Mesenchymal stem cell (in vitro differentiated cells and primary cell): ENCODE results near the gene HSPBP1.
A peak's percentile ranks its signal among the peaks of the same experiment; 100 is the strongest.

Experiments used
- DNase-seq: peaks from one replicate; pipeline ENCODE4 v3.0.0-alpha.2; 2013
- H2AFZ ChIP-seq: one replicate; pipeline ENCODE4 v1.6.1; 2013; ENCODE audit warnings: low read depth, mild to moderate bottlenecking, control low read depth, inconsistent platforms, low read length, moderate library complexity
- H2AK5ac ChIP-seq: 2 replicates; pipeline ENCODE4 v1.6.1; 2013; ENCODE audit warnings: low read length, moderate library complexity, mild to moderate bottlenecking, inconsistent platforms; ENCODE audit not compliant: severe bottlenecking
- H2BK120ac ChIP-seq: one replicate; pipeline ENCODE4 v1.6.1; 2013; ENCODE audit warnings: low read depth, mild to moderate bottlenecking, inconsistent platforms, low read length, moderate library complexity
- H2BK12ac ChIP-seq, 2 experiments: one replicate each; pipeline ENCODE4 v1.6.1; 2013; ENCODE audit warnings: inconsistent platforms in 2 of 2, low read length in 2 of 2, mild to moderate bottlenecking in 2 of 2, moderate library complexity in 2 of 2, control low read depth in 1 of 2
- H2BK15ac ChIP-seq: one replicate; pipeline ENCODE4 v1.6.1; 2013; ENCODE audit warnings: mild to moderate bottlenecking, low read depth, inconsistent platforms; ENCODE audit not compliant: poor library complexity, severe bottlenecking
- H2BK5ac ChIP-seq: 2 replicates; pipeline ENCODE4 v1.6.1; 2013; ENCODE audit warnings: low read depth, mild to moderate bottlenecking, low read length, control low read depth, inconsistent platforms; ENCODE audit not compliant: poor library complexity, severe bottlenecking
- H3K14ac ChIP-seq, 2 experiments: one replicate each; pipeline ENCODE4 v1.6.1; 2013; ENCODE audit warnings: inconsistent platforms in 2 of 2, low read length in 2 of 2, control low read depth in 1 of 2, mild to moderate bottlenecking in 1 of 2, moderate library complexity in 1 of 2
- H3K18ac ChIP-seq, 2 experiments: one replicate each; pipeline ENCODE4 v1.6.1; 2013; ENCODE audit warnings: inconsistent platforms in 2 of 2, low read length in 2 of 2, control low read depth in 1 of 2, low read depth in 1 of 2, mild to moderate bottlenecking in 1 of 2
- H3K23ac ChIP-seq, 2 experiments: one replicate each; pipeline ENCODE4 v1.6.1; 2013; ENCODE audit warnings: inconsistent platforms in 2 of 2, low read length in 2 of 2, mild to moderate bottlenecking in 2 of 2, moderate library complexity in 2 of 2, control low read depth in 1 of 2
- H3K27ac ChIP-seq: 2 replicates; pipeline ENCODE4 v1.5.1; 2013; ENCODE audit warnings: mild to moderate bottlenecking, moderate library complexity, low read length, control low read depth, inconsistent platforms; ENCODE audit not compliant: poor library complexity, severe bottlenecking
- H3K27me3 ChIP-seq, 2 experiments: 2 replicates each; pipeline versions ENCODE4 v1.6.1 to v1.7.0; 2013; ENCODE audit warnings: low read length in 2 of 2, mild to moderate bottlenecking in 2 of 2, moderate library complexity in 2 of 2, control low read depth in 1 of 2, inconsistent platforms in 1 of 2; ENCODE audit not compliant: control insufficient read depth in 1 of 2, insufficient read depth in 1 of 2
- H3K36me3 ChIP-seq, 2 experiments: 2 replicates each; pipeline versions ENCODE4 v1.6.1 to v1.7.0; 2013; ENCODE audit warnings: low read length in 2 of 2, control low read depth in 1 of 2, inconsistent platforms in 1 of 2, low read depth in 1 of 2, mild to moderate bottlenecking in 1 of 2; ENCODE audit not compliant: insufficient read depth in 2 of 2, control insufficient read depth in 1 of 2
- H3K4ac ChIP-seq, 2 experiments: one replicate each; pipeline ENCODE4 v1.6.1; 2013; ENCODE audit warnings: inconsistent platforms in 2 of 2, low read length in 2 of 2, mild to moderate bottlenecking in 2 of 2, moderate library complexity in 2 of 2, control low read depth in 1 of 2, low read depth in 1 of 2
- H3K4me1 ChIP-seq: 2 replicates; pipeline ENCODE4 v1.6.1; 2013; ENCODE audit warnings: low read depth, low read length, control low read depth; ENCODE audit not compliant: control insufficient read depth, insufficient read depth
- H3K4me2 ChIP-seq: 2 replicates; pipeline ENCODE4 v1.6.1; 2013; ENCODE audit warnings: low read length, mild to moderate bottlenecking, inconsistent platforms; ENCODE audit not compliant: poor library complexity, severe bottlenecking
- H3K4me3 ChIP-seq, 2 experiments: 2 replicates each; pipeline versions ENCODE4 v1.5.1 to v1.7.0; 2013; ENCODE audit warnings: low read length in 2 of 2, mild to moderate bottlenecking in 2 of 2, control low read depth in 1 of 2, low read depth in 1 of 2; ENCODE audit not compliant: insufficient read depth in 1 of 2
- H3K79me1 ChIP-seq: replicated peaks from 2 replicates; pipeline ENCODE4 v1.6.1; 2013; ENCODE audit warnings: mild to moderate bottlenecking, control low read depth, low read length, inconsistent platforms; ENCODE audit not compliant: poor library complexity, severe bottlenecking
- H3K9ac ChIP-seq: 2 replicates; pipeline ENCODE4 v1.7.0; 2013; ENCODE audit warnings: mild to moderate bottlenecking, low read length, moderate library complexity
- H3K9me3 ChIP-seq: 2 replicates; pipeline ENCODE4 v1.7.0; 2013; ENCODE audit warnings: mild to moderate bottlenecking, low read length; ENCODE audit not compliant: control insufficient read depth
- H4K8ac ChIP-seq: one replicate; pipeline ENCODE4 v1.6.1; 2013; ENCODE audit warnings: inconsistent platforms, mild to moderate bottlenecking, low read length, moderate library complexity
- H4K91ac ChIP-seq: one replicate; pipeline ENCODE4 v1.6.1; 2013; ENCODE audit warnings: mild to moderate bottlenecking, low read length, inconsistent platforms
- WGBS: methylation state at CpG from one replicate; pipeline ENCODE4 v1.1.7; 2013; ENCODE audit warnings: mixed read lengths; 5-methylcytosine and 5-hydroxymethylcytosine counted together

HSPBP1 gene

DNA sequence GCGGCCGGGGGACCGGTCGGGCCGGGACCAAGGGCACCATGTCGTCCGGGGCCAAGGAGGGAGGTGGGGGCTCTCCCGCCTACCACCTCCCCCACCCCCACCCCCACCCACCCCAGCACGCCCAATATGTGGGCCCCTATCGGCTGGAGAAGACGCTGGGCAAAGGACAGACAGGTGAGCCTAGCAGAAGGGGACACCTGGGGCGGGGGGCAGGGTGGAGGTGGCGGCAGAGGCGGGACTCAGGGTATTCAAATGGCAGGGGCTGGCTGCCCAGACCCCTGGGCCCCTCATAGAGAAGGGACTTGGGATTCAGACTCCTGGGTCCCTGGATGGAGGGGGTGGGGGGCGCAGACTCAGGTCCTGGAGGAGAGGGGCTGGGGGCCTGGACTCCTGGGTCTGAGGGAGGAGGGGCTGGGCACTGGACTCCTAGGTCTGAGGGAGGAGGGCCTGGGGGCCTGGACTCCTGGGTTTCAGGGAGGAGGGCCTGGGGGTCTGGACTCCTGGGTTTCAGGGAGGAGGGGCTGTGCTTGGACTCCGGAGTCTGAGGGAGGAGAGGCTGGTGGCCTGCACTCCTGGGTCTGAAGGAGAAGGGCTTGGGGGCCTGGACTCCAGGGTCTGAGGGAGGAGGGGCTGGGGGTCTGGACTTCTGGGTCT, 4.6 kb upstream of the HSPBP1 start:
- H3K36me3 ChIP-seq, result peaks cover 0 to 21% of the 10 kb centered on the region in 2 experiments
- peak overlapping the region; percentile 84 for H2BK120ac ChIP-seq
- peaks cover 20% of the 10 kb centered on the region for H3K4me1 ChIP-seq
- no peak overlapping the region for H3K23ac ChIP-seq
- no peak overlapping the region for H2BK15ac ChIP-seq
- no peak overlapping the region for H2AFZ ChIP-seq
- H3K9me3 ChIP-seq, result no peaks in the 10 kb centered on the region
- no peak for DNase-seq
- H4K8ac ChIP-seq, result peak overlapping the region; percentile 53
- H4K91ac ChIP-seq, result no peak overlapping the region
- H2AK5ac ChIP-seq, result no peak overlapping the region
- no peak overlapping the region for H2BK5ac ChIP-seq
- no peak overlapping the region for H3K14ac ChIP-seq
- peak overlapping the region; percentile 73 for H3K4me2 ChIP-seq
- H3K9ac ChIP-seq, result peak overlapping the region; percentile 48
- H2BK12ac ChIP-seq, result no peak overlapping the region
- H3K79me1 ChIP-seq, result peaks cover 10% of the 10 kb centered on the region
- H3K27me3 ChIP-seq, result peaks cover 0 to 5% of the 10 kb centered on the region in 2 experiments
- H3K18ac ChIP-seq, result peak overlapping the region in 1 of 2 experiments; percentile 49
- no peak overlapping the region for H3K27ac ChIP-seq
- 25% methylated on average over 8 of the region's 16 CpGs for WGBS
- H3K4me3 ChIP-seq, result peak overlapping the region; percentile 57 to 63
- H3K4ac ChIP-seq, result no peak overlapping the region

DNA sequence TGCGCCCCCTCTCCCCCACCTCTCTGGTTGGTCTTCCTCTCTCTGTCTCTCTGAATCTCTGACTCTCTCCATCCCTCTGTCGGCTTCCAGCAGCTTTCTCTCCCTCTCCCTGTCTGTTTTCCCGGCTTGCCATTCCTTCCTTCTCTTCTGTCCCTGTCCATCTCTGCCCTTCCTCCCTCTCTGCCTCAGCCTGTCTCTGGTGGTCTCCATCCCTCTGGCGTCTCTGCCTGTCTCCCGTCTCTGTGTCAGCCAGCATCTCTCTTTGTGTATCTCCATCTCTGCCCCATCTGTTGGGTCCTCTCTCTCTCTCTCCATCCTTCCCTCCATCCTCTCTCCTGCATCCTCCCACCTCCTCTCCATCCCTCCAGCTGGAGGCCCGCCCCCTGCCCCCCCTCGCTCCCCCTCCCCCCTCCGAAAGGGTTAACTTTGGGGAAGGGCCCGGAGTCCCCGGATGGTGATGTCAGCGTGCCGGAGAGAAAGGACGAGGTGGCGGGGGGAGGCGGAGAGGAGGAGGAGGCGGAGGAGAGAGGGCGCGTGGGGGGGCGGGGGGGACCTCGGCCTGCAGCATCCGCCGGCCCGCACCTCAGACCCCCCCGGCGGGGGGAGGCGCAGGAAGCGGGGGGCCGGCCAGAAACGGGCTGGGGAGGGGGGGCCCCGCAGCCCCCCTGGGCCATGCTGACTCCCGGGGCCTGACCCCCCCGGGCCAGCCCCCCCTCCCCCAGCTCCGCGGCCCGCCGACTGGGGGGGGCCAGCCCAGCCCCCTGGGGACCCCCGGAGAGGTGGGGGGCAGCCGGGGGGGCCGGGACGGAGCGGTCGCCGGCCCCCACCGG, 3.9 kb upstream of the HSPBP1 start, which contains the start of gene BRSK1:
TSS of gene BRSK1 (plus strand) at position 450 of the 830 bp plus-strand sequence. CDS start 446 bp downstream, outside the sequence.
- H3K4me1 ChIP-seq, result peaks cover 26% of the 10 kb centered on the region
- peak within 1 kb of the TSS; percentile 73 for H3K4me2 ChIP-seq
- H3K36me3 ChIP-seq, result peaks cover 0 to 17% of the 10 kb centered on the region in 2 experiments
- H3K9ac ChIP-seq, result peak within 1 kb of the TSS; percentile 51
- H3K23ac ChIP-seq, result no peak within 1 kb of the TSS
- no peak within 1 kb of the TSS for H3K27ac ChIP-seq
- H3K4ac ChIP-seq, result peak within 1 kb of the TSS in 1 of 2 experiments; percentile 26
- no peak within 1 kb of the TSS for H2BK5ac ChIP-seq
- peak within 1 kb of the TSS; percentile 84 for H2BK120ac ChIP-seq
- WGBS, result 56% methylated on average over 5 of the region's 44 CpGs
- H2AFZ ChIP-seq, result peak within 1 kb of the TSS; percentile 8
- no peak within 1 kb of the TSS for H2BK12ac ChIP-seq
- no peak within 1 kb of the TSS for H2BK15ac ChIP-seq
- H2AK5ac ChIP-seq, result no peak within 1 kb of the TSS
- peaks cover 12% of the 10 kb centered on the region for H3K79me1 ChIP-seq
- peak within 1 kb of the TSS in 1 of 2 experiments; percentile 49 for H3K18ac ChIP-seq
- peak; percentile 77 for DNase-seq
- no peaks in the 10 kb centered on the region for H3K9me3 ChIP-seq
- peak within 1 kb of the TSS; percentile 53 for H4K8ac ChIP-seq
- peak within 1 kb of the TSS; percentile 41 for H4K91ac ChIP-seq
- H3K27me3 ChIP-seq, result peaks cover 0 to 5% of the 10 kb centered on the region in 2 experiments
- no peak within 1 kb of the TSS for H3K14ac ChIP-seq
- H3K4me3 ChIP-seq, result peak within 1 kb of the TSS; percentile 57 to 63

DNA sequence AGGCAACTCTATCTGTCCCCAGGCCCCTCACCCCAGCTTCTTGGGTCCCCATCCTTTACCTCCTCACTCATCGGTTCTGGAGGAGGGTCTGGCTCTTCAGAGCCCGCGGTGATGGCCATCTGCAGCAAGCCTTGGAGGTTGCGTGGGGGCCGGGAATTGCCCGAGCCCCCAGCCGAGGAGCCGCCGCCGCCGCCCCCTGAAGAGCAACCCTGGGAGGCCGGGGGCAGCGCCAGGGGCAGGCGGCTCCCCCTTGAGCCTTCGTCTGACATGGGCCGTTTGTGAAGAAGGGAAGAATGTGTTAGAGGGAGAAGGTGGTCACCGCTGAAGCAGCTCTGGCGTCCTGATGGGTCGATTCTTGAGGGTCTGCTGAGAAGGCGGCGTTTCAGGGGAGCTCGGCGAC, 570 bp downstream of the HSPBP1 start:
- Histone ChIP-seq H3K4ac (no peak overlapping the region), H3K23ac (no peak overlapping the region), H3K4me1 (peaks cover 10% of the 10 kb centered on the region), H3K14ac (no peak overlapping the region), H3K27ac (no peak overlapping the region), H2BK120ac (no peak overlapping the region), H2BK12ac (no peak overlapping the region), H4K91ac (peak overlapping the region; percentile 31), H2BK5ac (no peak overlapping the region), H2BK15ac (peak overlapping the region; percentile 30), H2AK5ac (no peak overlapping the region), H3K9ac (peak overlapping the region; percentile 96), H3K9me3 (no peaks in the 10 kb centered on the region), H3K4me2 (peak overlapping the region; percentile 69), H2AFZ (peak overlapping the region; percentile 84), H3K27me3 (peaks cover 0 to 5% of the 10 kb centered on the region in 2 experiments), H3K36me3 (peaks cover 21 to 26% of the 10 kb centered on the region in 2 experiments), H3K4me3 (peak overlapping the region; percentile 82 to 99), H3K18ac (peak overlapping the region in 1 of 2 experiments; percentile 11), H4K8ac (peak overlapping the region; percentile 95), H3K79me1 (peaks cover 19% of the 10 kb centered on the region)
- no peak for DNase-seq
- WGBS, result 9% methylated on average over 19 of the region's 23 CpGs
